HCEC 1CT (cell line): ENCODE measurements around the gene SMURF2.
A peak's percentile ranks its signal among the peaks of the same experiment; 100 is the strongest.

ENCODE experiments used
- DNase-seq: peaks from one replicate; pipeline ENCODE4 v3.0.0-alpha.2; 2017

SMURF2 gene

GRCh38 chr17:64534187-64534586, 127.9 kb downstream of the SMURF2 start:
- no peak for DNase-seq

- DNase-seq: no peak
Measured at GRCh38 chr17:64533784-64534183, 128.3 kb downstream of the SMURF2 start.

- no peak for DNase-seq
Measured at GRCh38 chr17:64532409-64532808, 129.7 kb downstream of the SMURF2 start.

- no peak for DNase-seq
Measured at GRCh38 chr17:64531955-64532371, 130.1 kb downstream of the SMURF2 start.

GRCh38 chr17:64529221-64529620, 132.9 kb downstream of the SMURF2 start:
- DNase-seq: no peak

- DNase-seq: no peak
Measured at GRCh38 chr17:64527914-64528313, 134.2 kb downstream of the SMURF2 start.

GRCh38 chr17:64520359-64520758, 141.7 kb downstream of the SMURF2 start:
- no peak for DNase-seq

GRCh38 chr17:64519601-64520000, 142.5 kb downstream of the SMURF2 start:
- no peak for DNase-seq

GRCh38 chr17:64515829-64516228, 146.3 kb downstream of the SMURF2 start:
- no peak for DNase-seq

GRCh38 chr17:64515419-64515818, 146.7 kb downstream of the SMURF2 start:
- DNase-seq: no peak

GRCh38 chr17:64509179-64509578, 152.9 kb downstream of the SMURF2 start:
- DNase-seq: no peak

GRCh38 chr17:64508683-64509082, 153.4 kb downstream of the SMURF2 start:
- DNase-seq: no peak

- DNase-seq: peak; percentile 74
Measured at GRCh38 chr17:64507413-64507782, 154.7 kb downstream of the SMURF2 start.

GRCh38 chr17:64506576-64507412, 155.3 kb downstream of the SMURF2 start, which contains the start of gene CEP95:
Gene CEP95, plus strand, starts transcription at chr17:64506977. Its CDS starts 121 bp downstream, at chr17:64507098.
- DNase-seq: peak; percentile 98

- DNase-seq: no peak
Measured at GRCh38 chr17:64506201-64506575, 155.9 kb downstream of the SMURF2 start, which contains the start of gene DDX5. Gene DDX5, minus strand, starts transcription at chr17:64506289. Its CDS starts 170 bp downstream, at chr17:64506119.

- peak; percentile 81 for DNase-seq
Measured at GRCh38 chr17:64505340-64506200, 156.5 kb downstream of the SMURF2 start.

- DNase-seq: peak; percentile 45
Measured at GRCh38 chr17:64504769-64505339, 157.3 kb downstream of the SMURF2 start.

GRCh38 chr17:64503821-64504768, 158.0 kb downstream of the SMURF2 start:
- DNase-seq: no peak

- DNase-seq: no peak
Measured at GRCh38 chr17:64503341-64503740, 158.8 kb downstream of the SMURF2 start.

GRCh38 chr17:64502809-64503208, 159.3 kb downstream of the SMURF2 start:
- DNase-seq: peak; percentile 2

GRCh38 chr17:64502021-64502420, 160.1 kb downstream of the SMURF2 start:
- no peak for DNase-seq
